Erythroblast (primary cell): ENCODE results near the gene DOCK11.

Experiments used
- GATA1 ChIP-seq: IDR thresholded peaks from 2 replicates; pipeline ENCODE4 v1.6.1; 2011; ENCODE audit warnings: low read depth, mild to moderate bottlenecking, control low read depth, low read length, moderate library complexity
- POLR2A ChIP-seq: IDR thresholded peaks from 2 replicates; pipeline ENCODE4 v1.6.1; 2011; ENCODE audit warnings: mild to moderate bottlenecking, low read length

DNA sequence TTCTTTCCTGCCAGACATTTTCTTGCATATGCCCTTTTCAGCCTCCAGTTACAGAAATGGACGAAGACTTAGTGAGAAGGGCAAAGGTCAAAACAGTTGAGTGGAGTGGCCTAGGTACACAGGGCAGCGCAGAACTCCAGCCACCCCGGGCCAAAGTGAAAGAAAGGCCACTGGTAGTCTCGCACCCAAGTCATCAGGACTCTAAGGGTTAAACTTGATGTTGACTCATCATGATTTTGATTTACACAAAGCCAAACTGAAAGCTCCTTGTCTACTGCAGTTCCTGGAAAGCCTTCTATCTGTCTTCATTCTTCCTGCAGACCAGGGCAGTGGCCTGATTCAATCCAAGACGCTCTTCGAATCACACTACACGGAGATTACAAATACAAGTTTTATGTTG is 229.2 kb downstream of the DOCK11 start:
- TF ChIP-seq POLR2A (no peak), GATA1 (no peak)
